NCI-H748 (cell line): ENCODE measurements around the gene CDV3.
"Not testable (repeated sequence)": the region's sequence is repeated elsewhere in the genome, so short reads cannot be mapped to it uniquely, and the experiment has no call there.

Experiments used
- DNase-seq: peaks from one replicate; lab custom pipeline; 2025; ENCODE audit not compliant: unreplicated experiment; lab: John Stamatoyannopoulos, UW

CDV3 gene

DNA sequence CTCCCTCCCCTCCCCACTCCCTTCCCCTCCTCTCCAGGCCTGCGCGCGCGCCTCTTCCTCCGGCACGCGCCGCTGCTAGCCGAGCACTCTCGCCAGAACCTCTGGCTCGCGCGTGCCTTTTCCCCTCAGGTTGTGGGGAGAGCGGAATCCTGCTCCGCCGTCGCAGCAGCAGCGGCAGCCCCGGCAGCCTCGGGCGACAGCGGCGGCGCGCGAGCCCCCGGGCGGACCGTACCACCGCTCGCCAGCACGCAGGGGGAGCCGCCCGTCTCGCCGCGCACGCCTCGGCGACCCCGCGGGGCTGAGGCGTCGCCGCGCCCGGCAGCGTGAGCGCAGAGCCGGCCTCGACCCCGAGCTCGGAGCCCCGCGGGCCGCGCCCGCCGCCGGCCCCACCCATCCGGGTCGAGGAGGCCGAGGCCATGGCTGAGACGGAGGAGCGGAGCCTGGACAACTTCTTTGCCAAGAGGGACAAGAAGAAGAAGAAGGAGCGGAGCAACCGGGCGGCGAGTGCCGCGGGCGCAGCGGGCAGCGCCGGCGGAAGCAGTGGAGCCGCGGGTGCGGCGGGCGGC, at the start of gene CDV3:
Gene CDV3, plus strand, starts transcription at position 58 of the 566 bp plus-strand sequence. Its CDS starts 359 bp downstream, at position 417.
- DNase-seq = no peak

DNA sequence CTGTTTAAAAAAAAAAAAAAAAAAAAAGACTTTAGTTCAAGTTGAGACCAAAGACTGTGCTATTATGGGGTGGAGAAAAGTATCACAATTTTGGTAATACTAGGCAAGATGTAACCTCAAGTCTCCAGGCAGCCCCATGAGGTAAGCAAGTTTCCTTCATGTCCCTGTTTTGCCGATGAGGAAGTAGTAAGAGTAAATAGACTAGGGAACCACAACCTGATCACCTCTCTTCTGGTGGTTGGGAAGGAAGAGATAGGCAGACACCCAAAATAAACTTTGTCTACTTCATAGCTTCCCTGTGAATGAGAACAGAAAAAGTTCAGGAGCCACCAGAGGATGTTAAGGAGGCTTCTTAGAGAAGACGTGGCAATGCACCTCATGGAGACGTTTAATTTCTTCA, 49.7 kb upstream of the CDV3 start:
- not testable (repeated sequence) for DNase-seq

GRCh38 chr3:133525435-133525834, 48.1 kb upstream of the CDV3 start:
- no peak for DNase-seq

DNA sequence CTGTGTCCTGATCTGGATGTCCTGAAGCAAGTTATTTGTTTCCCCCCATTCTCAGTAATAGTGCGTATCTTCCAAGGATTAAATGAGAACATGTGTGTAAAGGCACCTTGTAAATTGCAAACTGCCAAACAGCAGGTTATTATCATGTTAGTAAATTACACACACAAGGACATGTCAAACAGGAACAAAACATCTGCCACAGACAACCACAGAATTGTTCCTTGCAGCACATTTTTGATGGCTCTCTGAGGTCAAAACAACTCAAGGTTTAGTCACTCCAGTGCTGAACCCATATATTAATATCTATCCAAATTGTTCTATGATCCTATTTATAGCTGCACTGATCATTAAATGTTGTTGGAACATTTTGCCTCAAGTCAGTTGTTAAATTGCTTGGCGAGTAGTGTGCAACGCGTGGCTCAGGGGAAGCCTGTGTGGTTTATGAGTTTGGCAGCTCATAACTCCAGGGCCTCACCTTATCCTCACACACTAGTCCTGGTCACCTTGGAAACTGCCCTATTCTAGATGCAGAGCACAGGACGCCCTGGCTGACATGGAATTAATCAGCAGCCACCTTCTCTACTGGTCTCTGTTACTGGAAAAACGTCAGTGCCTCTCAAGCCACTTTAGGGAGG, 46.3 kb upstream of the CDV3 start:
- no peak for DNase-seq

DNA sequence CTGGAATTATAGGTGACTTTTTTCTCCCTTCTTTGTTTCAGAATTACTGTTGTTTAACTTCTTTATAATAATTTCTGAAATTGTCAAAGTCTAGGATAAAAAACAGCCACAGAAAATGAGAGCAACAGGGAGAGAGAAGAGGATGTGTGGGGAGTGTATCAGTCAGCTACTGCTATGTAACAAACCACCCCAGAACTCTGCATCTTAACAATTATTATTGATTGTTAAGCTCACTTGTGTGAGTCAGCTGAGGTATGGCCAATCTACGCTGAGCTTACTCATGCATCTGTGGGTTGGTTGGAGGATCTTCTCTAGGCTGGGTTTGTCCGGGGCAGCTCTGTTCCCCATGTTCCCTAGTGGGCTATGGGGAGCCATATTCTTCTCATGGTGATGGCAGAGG, 43.7 kb upstream of the CDV3 start:
- DNase-seq = no peak

GRCh38 chr3:133531981-133532380, 41.5 kb upstream of the CDV3 start:
- no peak for DNase-seq

GRCh38 chr3:133532951-133533350, 40.5 kb upstream of the CDV3 start:
- no peak for DNase-seq

GRCh38 chr3:133535971-133536881, 37.3 kb upstream of the CDV3 start:
- DNase-seq = no peak

GRCh38 chr3:133537131-133537530, 36.4 kb upstream of the CDV3 start:
- DNase-seq = not testable (repeated sequence)

- DNase-seq = no peak
Observed at GRCh38 chr3:133538154-133538553, 35.3 kb upstream of the CDV3 start.

- no peak for DNase-seq
Observed at GRCh38 chr3:133540896-133541674, 32.4 kb upstream of the CDV3 start.

GRCh38 chr3:133542871-133543270, 30.6 kb upstream of the CDV3 start:
- DNase-seq = no peak

DNA sequence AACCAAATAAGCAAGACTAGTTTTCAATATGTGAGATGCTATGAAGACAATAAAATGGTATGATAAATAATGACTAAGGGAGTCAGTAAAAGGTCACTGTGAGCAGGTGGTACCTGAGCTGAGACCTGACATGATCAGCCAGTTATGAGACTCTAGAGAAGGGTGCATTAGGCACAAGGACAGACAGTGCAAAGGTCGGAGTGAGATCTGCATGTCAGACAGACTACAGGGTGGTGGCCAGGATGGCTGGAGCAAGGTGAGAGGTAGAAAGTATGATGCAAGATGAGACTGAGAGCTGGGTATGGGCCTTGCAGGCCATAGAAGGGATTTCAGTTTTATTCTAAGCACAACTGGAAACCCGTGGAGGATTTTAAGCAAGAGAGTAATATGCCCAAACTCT, 28.5 kb upstream of the CDV3 start:
- DNase-seq = not testable (repeated sequence)

GRCh38 chr3:133547432-133548041, 25.9 kb upstream of the CDV3 start:
- DNase-seq = no peak

- DNase-seq = no peak
Observed at GRCh38 chr3:133548090-133548489, 25.4 kb upstream of the CDV3 start.

DNA sequence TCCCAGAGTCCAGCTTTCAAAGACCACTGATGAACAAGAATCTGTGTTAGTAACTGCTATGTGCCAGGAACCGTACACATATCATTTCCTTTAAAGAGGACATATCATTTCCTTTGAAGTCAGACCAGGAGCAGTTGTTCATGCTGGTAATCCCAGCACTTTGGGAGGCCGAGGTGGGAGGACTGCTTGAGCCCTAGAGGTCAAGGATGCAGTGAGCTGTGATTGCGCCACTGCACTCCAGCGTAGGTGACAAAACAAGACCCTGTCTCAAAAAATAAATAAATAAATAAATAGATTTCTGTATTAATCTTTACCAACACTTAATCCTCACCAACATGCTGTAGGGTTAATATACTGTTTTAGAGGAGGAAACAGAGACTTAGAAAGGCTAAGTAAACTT, 23.9 kb upstream of the CDV3 start:
- no peak for DNase-seq

DNA sequence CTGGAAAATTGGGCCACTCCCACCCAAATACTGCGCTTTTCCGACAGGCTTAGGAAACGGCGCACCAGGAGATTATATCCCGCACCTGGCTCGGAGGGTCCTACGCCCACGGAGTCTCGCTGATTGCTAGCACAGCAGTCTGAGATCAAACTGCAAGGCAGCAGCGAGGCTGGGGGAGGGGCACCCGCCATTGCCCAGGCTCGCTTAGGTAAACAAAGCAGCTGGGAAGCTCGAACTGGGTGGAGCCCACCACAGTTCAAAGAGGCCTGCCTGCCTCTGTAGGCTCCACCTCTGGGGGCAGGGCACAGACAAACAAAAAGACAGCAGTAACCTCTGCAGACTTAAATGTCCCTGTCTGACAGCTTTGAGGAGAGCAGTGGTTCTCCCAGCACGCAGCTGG, 21.9 kb upstream of the CDV3 start:
- DNase-seq = not testable (repeated sequence)

- no peak for DNase-seq
Observed at GRCh38 chr3:133561679-133562078, 11.8 kb upstream of the CDV3 start.

GRCh38 chr3:133562376-133562775, 11.1 kb upstream of the CDV3 start:
- DNase-seq = no peak

- no peak for DNase-seq
Observed at GRCh38 chr3:133563186-133563591, 10.3 kb upstream of the CDV3 start.

- no peak for DNase-seq
Observed at GRCh38 chr3:133563816-133564215, 9.7 kb upstream of the CDV3 start.
